ENCODE data around the gene TTC32.

- TF ChIP-seq, protein P1, sequence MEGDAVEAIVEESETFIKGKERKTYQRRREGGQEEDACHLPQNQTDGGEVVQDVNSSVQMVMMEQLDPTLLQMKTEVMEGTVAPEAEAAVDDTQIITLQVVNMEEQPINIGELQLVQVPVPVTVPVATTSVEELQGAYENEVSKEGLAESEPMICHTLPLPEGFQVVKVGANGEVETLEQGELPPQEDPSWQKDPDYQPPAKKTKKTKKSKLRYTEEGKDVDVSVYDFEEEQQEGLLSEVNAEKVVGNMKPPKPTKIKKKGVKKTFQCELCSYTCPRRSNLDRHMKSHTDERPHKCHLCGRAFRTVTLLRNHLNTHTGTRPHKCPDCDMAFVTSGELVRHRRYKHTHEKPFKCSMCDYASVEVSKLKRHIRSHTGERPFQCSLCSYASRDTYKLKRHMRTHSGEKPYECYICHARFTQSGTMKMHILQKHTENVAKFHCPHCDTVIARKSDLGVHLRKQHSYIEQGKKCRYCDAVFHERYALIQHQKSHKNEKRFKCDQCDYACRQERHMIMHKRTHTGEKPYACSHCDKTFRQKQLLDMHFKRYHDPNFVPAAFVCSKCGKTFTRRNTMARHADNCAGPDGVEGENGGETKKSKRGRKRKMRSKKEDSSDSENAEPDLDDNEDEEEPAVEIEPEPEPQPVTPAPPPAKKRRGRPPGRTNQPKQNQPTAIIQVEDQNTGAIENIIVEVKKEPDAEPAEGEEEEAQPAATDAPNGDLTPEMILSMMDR (conservative IDR thresholded peaks at IDR 0.05; ENCODE audit: low read depth, low read length) = no peak
- no peak for TF ChIP-seq EZH2 (IDR thresholded peaks at IDR 0.05; ENCODE audit: borderline replicate concordance, low read depth, low read length, poor library complexity, severe bottlenecking)
These were observed 29.9 kb downstream of the TTC32 start for GRCh38 chr2:19871836-19872235.
